NCI-H187 treated with DMSO at 0.1 percent for 48 hours (cell line): ENCODE results near the gene TBC1D22A.
"Not testable (repeated sequence)": the region's sequence is repeated elsewhere in the genome, so short reads cannot be mapped to it uniquely, and the experiment has no call there.

Experiments
- DNase-seq: peaks from one replicate; lab custom pipeline; 2025; lab: John Stamatoyannopoulos, UW

TBC1D22A gene

GRCh38 chr22:46762238-46763050, at the start of gene TBC1D22A:
Gene TBC1D22A, plus strand, starts transcription at chr22:46762650. Its CDS starts 137 bp downstream, at chr22:46762787.
- no peak for DNase-seq

- no peak for DNase-seq
These were observed 47.9 kb upstream of the TBC1D22A start for GRCh38 chr22:46714550-46714949.

- DNase-seq: no peak
These were observed 42.5 kb upstream of the TBC1D22A start for GRCh38 chr22:46719921-46720320.

GRCh38 chr22:46721501-46722085, 40.9 kb upstream of the TBC1D22A start:
- no peak for DNase-seq

- no peak for DNase-seq
These were observed 38.6 kb upstream of the TBC1D22A start for GRCh38 chr22:46723882-46724281.

- no peak for DNase-seq
These were observed 37.4 kb upstream of the TBC1D22A start for GRCh38 chr22:46725096-46725495.

GRCh38 chr22:46726066-46726985, 36.1 kb upstream of the TBC1D22A start:
- DNase-seq: no peak

GRCh38 chr22:46726986-46727317, 35.5 kb upstream of the TBC1D22A start:
- no peak for DNase-seq

- DNase-seq: no peak
These were observed 34.6 kb upstream of the TBC1D22A start for GRCh38 chr22:46727813-46728364.

GRCh38 chr22:46728470-46728869, 34.0 kb upstream of the TBC1D22A start:
- DNase-seq: no peak

- DNase-seq: no peak
These were observed 31.7 kb upstream of the TBC1D22A start for GRCh38 chr22:46730568-46731245.

- DNase-seq: no peak
These were observed 31.0 kb upstream of the TBC1D22A start for GRCh38 chr22:46731246-46732040.

GRCh38 chr22:46732041-46732379, 30.4 kb upstream of the TBC1D22A start:
- DNase-seq: no peak

- no peak for DNase-seq
These were observed 29.9 kb upstream of the TBC1D22A start for GRCh38 chr22:46732513-46732912.

- not testable (repeated sequence) for DNase-seq
These were observed 28.2 kb upstream of the TBC1D22A start for GRCh38 chr22:46734213-46734722.

- DNase-seq: no peak
These were observed 27.5 kb upstream of the TBC1D22A start for GRCh38 chr22:46734830-46735453.

GRCh38 chr22:46735747-46736608, 26.5 kb upstream of the TBC1D22A start:
- DNase-seq: no peak

- no peak for DNase-seq
These were observed 25.7 kb upstream of the TBC1D22A start for GRCh38 chr22:46736705-46737104.
